Measurements from ENCODE around the gene GUCY1A1.

GUCY1A1 gene

DNA sequence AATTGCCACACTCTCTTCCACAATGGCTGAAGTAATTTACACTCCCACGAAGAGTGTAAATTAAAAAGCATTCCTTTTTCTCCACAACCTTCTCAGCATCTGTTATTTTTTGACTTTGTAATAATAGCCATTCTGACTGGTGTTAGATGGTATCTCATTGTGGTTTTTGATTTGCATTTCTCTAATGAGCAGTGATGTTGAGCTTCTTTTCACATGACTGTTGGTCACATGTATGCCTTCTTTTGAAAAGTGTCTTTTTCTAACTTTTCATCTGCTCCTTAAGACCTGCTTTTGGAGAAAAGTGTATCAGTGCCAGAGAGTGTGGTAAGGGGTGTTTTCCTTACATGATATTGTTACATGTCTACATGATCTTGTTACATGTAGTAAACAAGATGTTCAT is 25.7 kb downstream of the GUCY1A1 start:
- DNase-seq (ENCODE audit: low read depth in 2 of 2), result no peak

GRCh38 chr4:155693015-155693663 is 26.5 kb downstream of the GUCY1A1 start:
- DNase-seq (ENCODE audit: low read depth in 2 of 2), result no peak

DNA sequence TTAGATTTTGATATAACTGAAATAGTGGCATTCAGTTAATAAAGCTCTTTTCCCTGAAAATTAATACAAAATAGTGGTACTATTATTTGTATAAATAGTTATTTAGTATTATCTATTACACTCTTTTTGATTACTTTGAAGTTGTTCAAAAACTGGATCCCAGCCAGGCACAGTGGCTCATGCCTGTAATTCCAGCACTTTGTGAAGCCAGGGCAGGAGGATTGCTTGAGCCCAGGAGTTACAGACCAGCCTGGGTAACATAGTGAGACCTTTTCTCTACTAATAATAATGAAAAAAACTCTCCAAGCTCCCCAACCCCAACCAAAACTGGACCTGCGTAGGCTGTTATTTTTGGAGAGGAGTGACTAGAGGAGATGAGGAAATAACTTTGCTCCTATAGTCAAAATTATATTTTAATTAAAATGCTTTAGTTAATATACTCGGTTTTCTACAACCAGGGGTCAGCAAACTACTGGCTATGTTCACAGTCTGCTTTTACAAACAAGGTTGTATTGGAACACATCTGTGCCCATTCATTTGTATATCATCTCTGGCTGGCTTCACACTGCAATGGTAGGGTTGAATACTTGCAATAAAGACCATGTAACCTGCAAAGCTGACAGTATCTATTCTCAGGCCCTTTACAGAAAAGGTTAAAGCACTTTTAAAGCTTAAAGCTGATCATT is 27.6 kb downstream of the GUCY1A1 start:
- DNase-seq (ENCODE audit: low read depth in 2 of 2), result no peak

- DNase-seq (ENCODE audit: low read depth in 2 of 2), result no peak
These were observed 29.6 kb downstream of the GUCY1A1 start for GRCh38 chr4:155696226-155696625.

DNA sequence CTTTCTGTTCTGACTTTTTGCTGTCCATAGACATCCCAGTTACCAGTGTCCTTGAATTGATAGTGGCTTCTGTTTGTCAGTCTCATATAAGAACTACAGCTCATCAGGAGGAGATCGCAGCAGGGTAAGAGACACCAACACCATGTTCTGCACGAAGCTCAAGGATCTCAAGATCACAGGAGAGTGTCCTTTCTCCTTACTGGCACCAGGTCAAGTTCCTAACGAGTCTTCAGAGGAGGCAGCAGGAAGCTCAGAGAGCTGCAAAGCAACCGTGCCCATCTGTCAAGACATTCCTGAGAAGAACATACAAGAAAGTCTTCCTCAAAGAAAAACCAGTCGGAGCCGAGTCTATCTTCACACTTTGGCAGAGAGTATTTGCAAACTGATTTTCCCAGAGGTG is 30.1 kb downstream of the GUCY1A1 start:
- no peak for DNase-seq (ENCODE audit: low read depth in 2 of 2)

DNA sequence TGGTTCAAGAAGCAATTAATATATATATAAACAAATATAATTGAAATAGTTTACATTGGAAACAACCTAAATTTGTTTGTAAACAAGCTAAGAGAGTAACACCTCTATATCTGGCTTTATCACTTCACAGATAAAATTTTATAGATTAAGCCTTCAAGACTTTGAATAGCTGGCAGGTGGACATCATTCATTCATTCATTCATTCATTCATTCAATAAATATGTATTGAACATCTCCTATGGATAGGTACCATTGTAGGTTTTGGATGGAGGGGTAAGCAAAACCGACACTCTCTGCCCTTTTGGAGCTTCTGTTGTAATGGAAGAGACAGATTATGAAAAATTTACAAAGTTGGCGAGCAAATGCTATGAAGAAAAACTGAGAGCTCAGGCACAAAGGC is 35.2 kb downstream of the GUCY1A1 start:
- no peak for DNase-seq (ENCODE audit: low read depth in 2 of 2)

GRCh38 chr4:155703486-155704247 is 37.0 kb downstream of the GUCY1A1 start:
- no peak for DNase-seq (ENCODE audit: low read depth in 2 of 2)

GRCh38 chr4:155704841-155705404 is 38.3 kb downstream of the GUCY1A1 start:
- no peak for DNase-seq (ENCODE audit: low read depth in 2 of 2)

- no peak for DNase-seq (ENCODE audit: low read depth in 2 of 2)
These were observed 39.0 kb downstream of the GUCY1A1 start for GRCh38 chr4:155705664-155706063.

GRCh38 chr4:155706147-155706546 is 39.5 kb downstream of the GUCY1A1 start:
- no peak for DNase-seq (ENCODE audit: low read depth in 2 of 2)

- no peak for DNase-seq (ENCODE audit: low read depth in 2 of 2)
These were observed 40.6 kb downstream of the GUCY1A1 start for GRCh38 chr4:155707251-155707650.

DNA sequence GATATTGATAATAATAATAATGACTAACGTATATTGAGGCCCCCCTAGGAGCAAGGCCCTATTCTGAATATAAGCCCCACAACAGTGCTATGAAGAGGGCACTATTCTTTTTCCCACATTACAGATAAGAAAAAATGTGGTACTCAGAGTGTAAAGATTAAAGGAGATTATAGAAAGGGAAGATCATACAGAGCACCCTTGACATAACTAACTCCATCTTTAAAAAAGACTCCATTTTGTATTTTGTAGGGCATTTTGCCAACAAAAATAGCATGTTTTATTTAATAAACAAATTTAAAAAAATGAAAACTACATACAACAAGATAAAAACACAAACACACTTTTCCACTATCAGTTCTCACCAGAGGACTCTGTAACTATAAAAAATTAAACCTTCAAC is 42.1 kb downstream of the GUCY1A1 start:
- no peak for DNase-seq (ENCODE audit: low read depth in 2 of 2)

DNA sequence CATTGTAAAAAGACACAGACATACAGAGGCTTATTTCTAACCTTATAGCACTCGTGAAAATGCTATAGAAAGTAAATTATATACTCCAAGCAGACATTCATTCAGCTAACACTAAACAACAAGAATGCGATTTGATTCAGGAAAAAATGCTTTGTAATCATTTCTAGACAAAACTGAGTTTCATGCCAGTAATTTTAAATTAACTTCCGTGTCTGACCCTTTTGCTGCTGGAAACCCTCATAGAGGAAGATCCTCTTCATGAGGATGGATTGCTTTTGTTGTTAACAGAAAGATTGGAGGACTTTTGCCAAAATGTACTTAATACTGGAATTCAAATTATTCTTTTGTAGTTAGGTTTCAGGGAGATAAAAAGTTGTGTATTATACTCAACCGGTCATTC is 43.3 kb downstream of the GUCY1A1 start:
- DNase-seq (ENCODE audit: low read depth in 2 of 2), result no peak

DNA sequence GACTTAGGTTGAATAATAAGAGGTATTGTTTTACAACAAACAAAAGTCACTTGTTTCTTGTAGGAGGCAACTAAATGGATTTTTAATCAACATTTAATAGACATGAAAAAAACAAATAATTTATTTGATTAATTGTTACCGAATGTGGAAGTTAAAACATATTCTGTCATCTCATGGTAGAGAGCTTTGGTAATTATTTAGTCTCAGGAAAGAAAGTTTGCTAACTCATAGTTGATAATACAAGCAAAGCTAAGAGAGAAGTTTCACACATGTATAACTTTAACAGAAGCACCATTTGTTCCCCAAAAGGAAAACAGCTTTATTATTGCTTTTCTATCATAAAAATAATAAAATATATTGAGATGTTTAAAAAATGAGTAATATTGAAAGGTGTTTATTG is 44.9 kb downstream of the GUCY1A1 start:
- no peak for DNase-seq (ENCODE audit: low read depth in 2 of 2)

- no peak for DNase-seq (ENCODE audit: low read depth in 2 of 2)
These were observed 46.2 kb downstream of the GUCY1A1 start for GRCh38 chr4:155712846-155713245.

GRCh38 chr4:155713911-155714310 is 47.3 kb downstream of the GUCY1A1 start:
- no peak for DNase-seq (ENCODE audit: low read depth in 2 of 2)

DNA sequence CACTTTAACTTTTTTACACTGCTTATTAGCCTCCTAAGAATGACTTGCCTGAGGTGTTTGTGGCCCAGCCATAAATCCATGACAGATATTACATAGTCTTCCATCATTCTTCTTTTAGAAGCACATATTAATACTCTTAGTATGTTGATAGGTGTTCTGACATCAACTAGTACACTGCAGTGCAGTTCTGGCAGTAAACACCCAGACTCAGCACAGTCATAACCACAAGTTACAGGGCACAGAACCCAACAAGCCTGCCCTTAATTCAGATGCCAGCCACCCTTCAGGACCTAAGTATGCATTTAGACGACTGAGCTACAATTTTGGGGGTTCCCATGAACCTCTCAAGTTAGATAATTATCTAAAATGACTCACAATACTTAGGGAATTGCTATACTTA is 55.7 kb downstream of the GUCY1A1 start:
- no peak for DNase-seq (ENCODE audit: low read depth in 2 of 2)

DNA sequence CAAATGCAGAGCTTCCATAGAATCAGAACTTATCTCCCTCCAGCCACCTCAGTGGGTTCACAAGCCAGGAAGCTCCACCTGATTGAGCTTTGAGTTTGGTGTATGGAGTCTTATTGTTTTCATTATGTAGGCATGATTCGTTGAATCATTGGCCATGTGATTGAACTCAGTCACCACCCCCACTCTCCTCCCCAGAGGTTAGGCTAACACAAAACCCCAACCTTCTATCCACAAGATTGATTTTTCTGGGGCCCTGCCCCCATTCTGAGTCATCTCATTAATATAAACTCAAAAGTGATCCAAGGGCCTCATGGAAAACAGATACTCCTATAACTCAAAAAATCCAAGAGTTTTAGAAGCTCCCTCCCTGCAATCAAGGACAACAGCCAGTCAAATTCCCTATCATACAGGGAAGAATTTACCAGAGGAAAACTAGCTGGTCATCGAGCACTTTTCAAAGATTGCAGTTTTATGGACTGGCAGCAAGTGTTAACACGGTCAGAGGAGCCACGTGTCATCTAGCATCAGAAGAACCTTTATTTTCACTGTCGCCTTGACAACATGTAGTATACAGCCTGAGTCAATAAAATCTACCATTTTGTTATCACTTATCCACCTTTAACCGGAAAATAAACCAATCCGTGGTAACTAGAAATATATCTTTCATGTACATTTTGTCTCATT is 56.3 kb downstream of the GUCY1A1 start:
- DNase-seq (ENCODE audit: low read depth in 2 of 2), result no peak

DNA sequence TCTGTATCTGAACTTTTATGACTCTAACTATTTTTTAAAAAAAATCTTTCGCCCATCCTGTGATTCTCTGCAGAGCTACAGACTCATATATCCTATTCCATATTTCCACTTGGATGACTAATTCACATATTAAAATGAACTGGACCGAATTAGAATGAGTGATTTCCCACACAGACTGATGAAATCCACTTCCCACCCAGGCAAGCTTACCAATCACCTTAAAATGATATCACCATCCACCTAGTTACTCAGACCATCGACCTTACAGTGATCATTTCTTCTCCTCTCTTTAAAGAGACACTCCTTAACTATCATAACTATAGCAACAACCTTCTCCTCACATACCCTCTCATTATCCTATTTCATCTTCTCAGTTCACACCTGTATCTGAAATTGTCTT is 58.1 kb downstream of the GUCY1A1 start:
- DNase-seq (ENCODE audit: low read depth in 2 of 2), result no peak

- DNase-seq (ENCODE audit: low read depth in 2 of 2), result no peak
These were observed 67.4 kb downstream of the GUCY1A1 start for GRCh38 chr4:155734065-155734464.

GRCh38 chr4:155734951-155735350 is 68.3 kb downstream of the GUCY1A1 start:
- DNase-seq (ENCODE audit: low read depth in 2 of 2), result no peak

- no peak for DNase-seq (ENCODE audit: low read depth in 2 of 2)
These were observed 68.8 kb downstream of the GUCY1A1 start for GRCh38 chr4:155735496-155735895.

Data from stimulated activated CD8-positive, alpha-beta memory T cell treated with anti-CD3 and anti-CD28 coated beads, Interleukin-7, amount 100 ng/mL, for 1 hour (primary cell).